Stimulated activated CD8-positive, alpha-beta memory T cell treated with anti-CD3 and anti-CD28 coated beads, Interleukin-2, amount 100 ng/mL, for 48 hours (primary cell): ENCODE data around the gene LRRN4CL.

Source experiments
- DNase-seq, 2 donors: peaks; one replicate each; pipeline ENCODE4 v3.0.0-alpha.2; 2020; ENCODE audit warnings: low read depth in 2 of 2

Gene LRRN4CL

GRCh38 chr11:62646825-62647608, 42.3 kb downstream of the LRRN4CL start:
- DNase-seq: no peak

GRCh38 chr11:62645946-62646824, 43.1 kb downstream of the LRRN4CL start, which contains the start of gene GANAB:
GANAB (minus strand) TSS chr11:62646613; CDS start chr11:62646599, 14 bp downstream.
- peak; percentile 99 to 100 for DNase-seq

DNA sequence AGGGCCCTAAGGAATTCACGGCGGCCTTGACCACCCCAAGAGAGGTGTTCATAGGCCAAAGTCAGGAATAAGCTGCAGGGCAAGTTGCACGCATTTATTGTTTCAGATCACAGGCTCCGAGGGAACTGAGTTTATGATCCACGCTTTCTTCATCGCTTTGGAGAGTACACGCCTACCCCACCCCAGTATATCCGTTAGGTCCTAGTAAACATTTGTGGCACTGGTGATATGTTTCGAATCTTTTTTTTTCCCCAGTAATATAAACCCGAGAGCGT, 43.7 kb downstream of the LRRN4CL start:
- DNase-seq: no peak

DNA sequence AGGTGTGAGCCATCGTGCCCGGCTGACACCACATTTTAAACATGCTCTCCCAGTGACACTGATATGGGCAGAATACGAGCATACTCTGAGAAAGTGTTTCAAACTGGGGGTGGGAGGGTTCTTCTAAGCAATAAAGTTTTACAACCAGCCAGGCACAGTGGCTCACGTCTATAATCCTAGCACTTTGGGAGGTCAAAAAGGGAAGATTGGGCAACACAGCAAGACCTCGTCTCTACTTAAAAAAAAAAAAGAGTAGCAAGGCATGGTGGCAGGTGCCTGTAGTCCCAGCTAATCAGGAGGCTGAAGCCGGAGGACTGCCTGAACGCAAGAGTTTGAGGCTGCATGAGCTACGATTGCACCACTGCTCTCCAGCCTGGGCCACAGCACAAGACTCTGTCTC, 45.1 kb downstream of the LRRN4CL start:
- DNase-seq: no peak
